Keratinocyte (primary cell): ENCODE results near the gene DLX4. TPM values are rescaled to one million over a fixed set of nuclear protein-coding genes. Genes with fewer than 3 reads are reported as not detected.

Source experiments
- DNase-seq: peaks from one replicate; pipeline ENCODE4 v3.0.0-alpha.2; 2011; ENCODE audit warnings: low read depth, missing footprints, low spot score
- FAIRE-seq: peaks from 2 replicates; lab custom pipeline; 2011; peaks lifted over from hg19 to GRCh38; lab: Jason Lieb, UNC
- H2AFZ ChIP-seq: 2 replicates; pipeline ENCODE4 v1.6.0; 2012; ENCODE audit warnings: low read length, control low read depth, inconsistent platforms; ENCODE audit not compliant: control insufficient read depth
- H3K27ac ChIP-seq: 2 replicates; pipeline ENCODE4 v1.5.1; 2011; ENCODE audit warnings: low read length; ENCODE audit not compliant: control insufficient read depth, insufficient read depth
- H3K27me3 ChIP-seq: 3 replicates; pipeline ENCODE4 v1.6.0; 2011; ENCODE audit warnings: low read length; ENCODE audit not compliant: control insufficient read depth, insufficient read depth; ENCODE audit errors: extremely low read depth
- H3K36me3 ChIP-seq, 2 experiments: 2 replicates in 1 of 2; 3 replicates in 1 of 2; pipeline ENCODE4 v1.5.1; 2011; ENCODE audit warnings: low read length in 2 of 2, mild to moderate bottlenecking in 1 of 2; ENCODE audit not compliant: control insufficient read depth in 2 of 2, insufficient read depth in 2 of 2; ENCODE audit errors: extremely low read depth in 1 of 2
- H3K4me1 ChIP-seq: 3 replicates; pipeline ENCODE4 v1.5.1; 2011; ENCODE audit warnings: low read length; ENCODE audit not compliant: control insufficient read depth, insufficient read depth; ENCODE audit errors: extremely low read depth
- H3K4me2 ChIP-seq: 3 replicates; pipeline ENCODE4 v1.6.0; 2011; ENCODE audit warnings: low read depth, low read length; ENCODE audit not compliant: control insufficient read depth, insufficient read depth; ENCODE audit errors: extremely low read depth
- H3K4me3 ChIP-seq, 3 experiments: fragments of 200-600 bp in 1 of 3; sonication (generic) in 1 of 3; 2 replicates in 2 of 3; 3 replicates in 1 of 3; pipeline ENCODE4 v1.5.1; 2011 to 2016; ENCODE audit warnings: low read length in 3 of 3, mild to moderate bottlenecking in 3 of 3, control low read depth in 2 of 3, inconsistent platforms in 1 of 3, low read depth in 1 of 3, mixed read lengths in 1 of 3, mixed run types in 1 of 3, moderate library complexity in 1 of 3; ENCODE audit not compliant: control insufficient read depth in 2 of 3, insufficient read depth in 2 of 3; ENCODE audit errors: extremely low read depth in 1 of 3
- H3K79me2 ChIP-seq: 2 replicates; pipeline ENCODE4 v1.6.0; 2012; ENCODE audit warnings: low read length; ENCODE audit not compliant: control insufficient read depth, insufficient read depth
- H3K9ac ChIP-seq: 3 replicates; pipeline ENCODE4 v1.6.0; 2011; ENCODE audit warnings: low read length; ENCODE audit not compliant: control insufficient read depth, insufficient read depth; ENCODE audit errors: extremely low read depth
- H3K9me1 ChIP-seq: 3 replicates; pipeline ENCODE4 v1.6.0; 2011; ENCODE audit warnings: low read length; ENCODE audit not compliant: control insufficient read depth, insufficient read depth; ENCODE audit errors: extremely low read depth
- H3K9me3 ChIP-seq: 2 replicates; pipeline ENCODE4 v1.5.1; 2012; ENCODE audit warnings: low read depth, low read length; ENCODE audit not compliant: control insufficient read depth
- H4K20me1 ChIP-seq: 3 replicates; pipeline ENCODE4 v1.6.0; 2011; ENCODE audit warnings: low read length; ENCODE audit not compliant: control insufficient read depth, insufficient read depth; ENCODE audit errors: extremely low read depth
- CTCF ChIP-seq, 3 experiments: IDR thresholded peaks in 1 of 3; conservative IDR thresholded peaks in 1 of 3; optimal IDR thresholded peaks in 1 of 3; 2 replicates in 2 of 3; 3 replicates in 1 of 3; pipeline versions ENCODE3 to v1.5.1; 2011; ENCODE audit warnings: low read length in 3 of 3, mild to moderate bottlenecking in 3 of 3, moderate library complexity in 2 of 3, control low read depth in 1 of 3, inconsistent platforms in 1 of 3; ENCODE audit not compliant: insufficient read depth in 2 of 3; ENCODE audit errors: extremely low read depth in 1 of 3
- EZH2 ChIP-seq: IDR thresholded peaks from one replicate; pipeline ENCODE4 v1.6.1; 2012; ENCODE audit warnings: inconsistent platforms, mild to moderate bottlenecking, low read length, moderate library complexity
- dilution Hi-C: fragments of 300-500 bp; cut with MboI; formaldehyde crosslinking; loops from one replicate; pipeline ENCODE4 v1.7.0; 2020; ENCODE audit warnings: low sequenced_read_pairs; ENCODE audit not compliant: extremely low pct_ligation_motif_present
- polyA plus RNA-seq, 5 experiments: library from polyadenylated mRNA; depleted of rRNA in 3 of 5; stranded (reverse) in 3 of 5; stranded (forward) in 1 of 5; unstranded in 1 of 5; fragments of >200 nt; gene quantifications; 1 replicate in 1 of 5; 2 replicates in 3 of 5; 3 replicates in 1 of 5; pipeline versions ENCODE4 v1.2.1 to v1.2.3, GENCODE V29; 2011 to 2012; ENCODE audit warnings: missing spikeins in 2 of 5, low read depth in 1 of 5, low replicate concordance in 1 of 5

DLX4 gene
- polyA plus RNA-seq, 1 donor (not counting 4 experiments of a cell fraction or from before 2014, with no cell fraction given), result 0.18 TPM

GRCh38 chr17:49956780-49957179 lies 12.2 kb upstream of the DLX4 start:
- dilution Hi-C loops, result no loop called here
- H3K4me1 ChIP-seq, result peaks cover 11% of the 10 kb centered on the region
- H3K9ac ChIP-seq, result no peak overlapping the region
- H3K9me1 ChIP-seq, result no peaks in the 10 kb centered on the region
- DNase-seq, result no peak
- TF ChIP-seq EZH2 (no peak), CTCF (optimal IDR thresholded peaks at IDR 0.05 in 1 of 3, IDR thresholded peaks at IDR 0.05 in 1 of 3, conservative IDR thresholded peaks at IDR 0.05 in 1 of 3; ENCODE audit: extremely low read depth in 1 of 3, insufficient read depth in 2 of 3, low read length in 3 of 3) (no peak)
- no peak overlapping the region for H3K27ac ChIP-seq
- H3K27me3 ChIP-seq, result peaks cover 6% of the 10 kb centered on the region
- no peaks in the 10 kb centered on the region for H3K79me2 ChIP-seq
- H3K36me3 ChIP-seq, result no peaks in the 10 kb centered on the region
- H2AFZ ChIP-seq, result no peak overlapping the region
- no peak overlapping the region for H3K4me3 ChIP-seq
- FAIRE-seq, result no peak
- no peaks in the 10 kb centered on the region for H3K9me3 ChIP-seq
- no peaks in the 10 kb centered on the region for H4K20me1 ChIP-seq
- no peak overlapping the region for H3K4me2 ChIP-seq

- H2AFZ ChIP-seq, result no peak overlapping the region
- no peak overlapping the region for H3K27ac ChIP-seq
- FAIRE-seq, result no peak
- H3K9me1 ChIP-seq, result no peaks in the 10 kb centered on the region
- peaks cover under 1% of the 10 kb centered on the region for H3K27me3 ChIP-seq
- no peak for DNase-seq
- TF ChIP-seq CTCF (optimal IDR thresholded peaks at IDR 0.05 in 1 of 3, IDR thresholded peaks at IDR 0.05 in 1 of 3, conservative IDR thresholded peaks at IDR 0.05 in 1 of 3; ENCODE audit: extremely low read depth in 1 of 3, insufficient read depth in 2 of 3, low read length in 3 of 3), result no peak
- no peak for TF ChIP-seq EZH2
- no peaks in the 10 kb centered on the region for H3K79me2 ChIP-seq
- no peaks in the 10 kb centered on the region for H3K9me3 ChIP-seq
- dilution Hi-C loops, result no loop called here
- H3K4me3 ChIP-seq, result no peak overlapping the region
- H3K4me1 ChIP-seq, result peaks cover 11% of the 10 kb centered on the region
- H4K20me1 ChIP-seq, result no peaks in the 10 kb centered on the region
- H3K36me3 ChIP-seq, result no peaks in the 10 kb centered on the region
- no peak overlapping the region for H3K9ac ChIP-seq
- no peak overlapping the region for H3K4me2 ChIP-seq
Measured at GRCh38 chr17:49957350-49957749, 11.6 kb upstream of the DLX4 start.
